HUES6 (cell line): ENCODE data around the gene TRIM62.
A peak's percentile ranks its signal among the peaks of the same experiment; 100 is the strongest.

Experiments used
- H3K27ac ChIP-seq: 2 replicates; pipeline ENCODE4 v1.7.0; 2013; ENCODE audit warnings: low read depth, mild to moderate bottlenecking, low read length, inconsistent platforms
- H3K27me3 ChIP-seq: 2 replicates; pipeline ENCODE4 v1.6.1; 2013; ENCODE audit warnings: low read length; ENCODE audit not compliant: control insufficient read depth, insufficient read depth
- H3K36me3 ChIP-seq: 2 replicates; pipeline ENCODE4 v1.6.1; 2013; ENCODE audit warnings: low read length; ENCODE audit not compliant: control insufficient read depth, insufficient read depth
- H3K4me1 ChIP-seq: 2 replicates; pipeline ENCODE4 v1.6.1; 2013; ENCODE audit warnings: low read length; ENCODE audit not compliant: control insufficient read depth, insufficient read depth
- H3K4me3 ChIP-seq: 2 replicates; pipeline ENCODE4 v1.5.1; 2013; ENCODE audit warnings: low read depth, low read length
- H3K9ac ChIP-seq: one replicate; pipeline ENCODE4 v1.6.1; 2013; ENCODE audit warnings: mild to moderate bottlenecking, low read length
- H3K9me3 ChIP-seq: 2 replicates; pipeline ENCODE4 v1.6.1; 2013; ENCODE audit warnings: low read depth, low read length; ENCODE audit not compliant: control insufficient read depth, insufficient read depth

TRIM62 gene

GRCh38 chr1:33206340-33206739, 24.5 kb upstream of the TRIM62 start:
- no peak overlapping the region for H3K4me3 ChIP-seq
- H3K9me3 ChIP-seq: no peaks in the 10 kb centered on the region

GRCh38 chr1:33195556-33195955, 13.7 kb upstream of the TRIM62 start:
- H3K9me3 ChIP-seq: no peaks in the 10 kb centered on the region
- no peak overlapping the region for H3K27ac ChIP-seq
- H3K36me3 ChIP-seq: no peaks in the 10 kb centered on the region
- no peak overlapping the region for H3K9ac ChIP-seq
- H3K4me3 ChIP-seq: no peak overlapping the region
- H3K27me3 ChIP-seq: peaks cover 27% of the 10 kb centered on the region
- no peaks in the 10 kb centered on the region for H3K4me1 ChIP-seq

More at GRCh38 chr1:33206340-33206739, 24.5 kb upstream of the TRIM62 start:
- Histone ChIP-seq H3K27me3 (no peaks in the 10 kb centered on the region), H3K36me3 (no peaks in the 10 kb centered on the region), H3K27ac (no peak overlapping the region), H3K4me1 (no peaks in the 10 kb centered on the region), H3K9ac (no peak overlapping the region)

- no peak overlapping the region for H3K9ac ChIP-seq
- H3K4me1 ChIP-seq: no peaks in the 10 kb centered on the region
- H3K27ac ChIP-seq: no peak overlapping the region
- no peaks in the 10 kb centered on the region for H3K9me3 ChIP-seq
- no peaks in the 10 kb centered on the region for H3K36me3 ChIP-seq
- H3K4me3 ChIP-seq: no peak overlapping the region
- H3K27me3 ChIP-seq: peaks cover 35% of the 10 kb centered on the region
These were observed 10.0 kb upstream of the TRIM62 start for GRCh38 chr1:33191731-33192275.

GRCh38 chr1:33190701-33191100, 8.9 kb upstream of the TRIM62 start:
- Histone ChIP-seq H3K36me3 (no peaks in the 10 kb centered on the region), H3K27ac (no peak overlapping the region), H3K9me3 (no peaks in the 10 kb centered on the region), H3K4me3 (no peak overlapping the region), H3K27me3 (peaks cover 35% of the 10 kb centered on the region), H3K9ac (no peak overlapping the region), H3K4me1 (no peaks in the 10 kb centered on the region)

- H3K4me3 ChIP-seq: no peak overlapping the region
- H3K27ac ChIP-seq: no peak overlapping the region
- no peaks in the 10 kb centered on the region for H3K9me3 ChIP-seq
- H3K9ac ChIP-seq: no peak overlapping the region
- H3K27me3 ChIP-seq: peaks cover 28% of the 10 kb centered on the region
- no peaks in the 10 kb centered on the region for H3K4me1 ChIP-seq
- H3K36me3 ChIP-seq: no peaks in the 10 kb centered on the region
These were observed 6.9 kb upstream of the TRIM62 start for GRCh38 chr1:33188572-33189275.

- Histone ChIP-seq H3K27me3 (peaks cover 15% of the 10 kb centered on the region), H3K27ac (no peak overlapping the region), H3K9me3 (no peaks in the 10 kb centered on the region), H3K9ac (no peak overlapping the region), H3K4me3 (no peak overlapping the region), H3K4me1 (peaks cover 14% of the 10 kb centered on the region), H3K36me3 (no peaks in the 10 kb centered on the region)
These were observed 5.1 kb upstream of the TRIM62 start for GRCh38 chr1:33186936-33187335.

GRCh38 chr1:33185541-33185940, 3.7 kb upstream of the TRIM62 start:
- H3K9ac ChIP-seq: no peak overlapping the region
- H3K36me3 ChIP-seq: no peaks in the 10 kb centered on the region
- H3K4me1 ChIP-seq: peaks cover 14% of the 10 kb centered on the region
- no peaks in the 10 kb centered on the region for H3K9me3 ChIP-seq
- H3K27ac ChIP-seq: no peak overlapping the region
- no peak overlapping the region for H3K4me3 ChIP-seq
- peaks cover 8% of the 10 kb centered on the region for H3K27me3 ChIP-seq

- H3K9me3 ChIP-seq: no peaks in the 10 kb centered on the region
- H3K9ac ChIP-seq: no peak overlapping the region
- H3K4me1 ChIP-seq: peaks cover 21% of the 10 kb centered on the region
- H3K27me3 ChIP-seq: peaks cover 10% of the 10 kb centered on the region
- H3K4me3 ChIP-seq: no peak overlapping the region
- no peaks in the 10 kb centered on the region for H3K36me3 ChIP-seq
- H3K27ac ChIP-seq: no peak overlapping the region
These were observed 1.5 kb upstream of the TRIM62 start for GRCh38 chr1:33183306-33183705.

- peaks cover 21% of the 10 kb centered on the region for H3K4me1 ChIP-seq
- H3K9ac ChIP-seq: no peak overlapping the region
- H3K4me3 ChIP-seq: no peak overlapping the region
- H3K27ac ChIP-seq: no peak overlapping the region
- no peaks in the 10 kb centered on the region for H3K36me3 ChIP-seq
- no peaks in the 10 kb centered on the region for H3K9me3 ChIP-seq
- peaks cover 10% of the 10 kb centered on the region for H3K27me3 ChIP-seq
These were observed 1.1 kb upstream of the TRIM62 start for GRCh38 chr1:33182896-33183295.

GRCh38 chr1:33182401-33182841, 578 bp upstream of the TRIM62 start:
- Histone ChIP-seq H3K9ac (no peak overlapping the region), H3K9me3 (no peaks in the 10 kb centered on the region), H3K36me3 (no peaks in the 10 kb centered on the region), H3K27ac (no peak overlapping the region), H3K4me1 (peaks cover 21% of the 10 kb centered on the region), H3K27me3 (peaks cover 10% of the 10 kb centered on the region), H3K4me3 (peak overlapping the region; percentile 91)

- peaks cover 5% of the 10 kb centered on the region for H3K27me3 ChIP-seq
- no peaks in the 10 kb centered on the region for H3K9me3 ChIP-seq
- H3K9ac ChIP-seq: no peak overlapping the region
- peaks cover 27% of the 10 kb centered on the region for H3K4me1 ChIP-seq
- H3K36me3 ChIP-seq: no peaks in the 10 kb centered on the region
- no peak overlapping the region for H3K27ac ChIP-seq
- H3K4me3 ChIP-seq: peak overlapping the region; percentile 91
These were observed 642 bp downstream of the TRIM62 start for GRCh38 chr1:33180911-33181890.
